Measurements from ENCODE around the gene PPARD.
"Not testable (repeated sequence)": the region's sequence is repeated elsewhere in the genome, so short reads cannot be mapped to it uniquely, and the experiment has no call there.

Gene PPARD

GRCh38 chr6:35381132-35381531 lies 38.8 kb downstream of the PPARD start:
- DNase-seq (ENCODE audit: low spot score): no peak

GRCh38 chr6:35382015-35382414 lies 39.7 kb downstream of the PPARD start:
- no peak for DNase-seq (ENCODE audit: low spot score)

- no peak for DNase-seq (ENCODE audit: low spot score)
These were observed 43.3 kb downstream of the PPARD start for GRCh38 chr6:35385457-35386202.

GRCh38 chr6:35386989-35387388 lies 44.6 kb downstream of the PPARD start:
- DNase-seq (ENCODE audit: low spot score): no peak

GRCh38 chr6:35388030-35388429 lies 45.7 kb downstream of the PPARD start:
- DNase-seq (ENCODE audit: low spot score): no peak

GRCh38 chr6:35388772-35389352 lies 46.5 kb downstream of the PPARD start:
- no peak for DNase-seq (ENCODE audit: low spot score)

GRCh38 chr6:35389386-35389785 lies 47.0 kb downstream of the PPARD start:
- not testable (repeated sequence) for DNase-seq (ENCODE audit: low spot score)

- DNase-seq (ENCODE audit: low spot score): no peak
These were observed 49.0 kb downstream of the PPARD start for GRCh38 chr6:35391240-35391968.

- no peak for DNase-seq (ENCODE audit: low spot score)
These were observed 49.8 kb downstream of the PPARD start for GRCh38 chr6:35392111-35392702.

GRCh38 chr6:35392773-35393672 lies 50.7 kb downstream of the PPARD start:
- no peak for DNase-seq (ENCODE audit: low spot score)

- no peak for DNase-seq (ENCODE audit: low spot score)
These were observed 54.6 kb downstream of the PPARD start for GRCh38 chr6:35396991-35397390.

- DNase-seq (ENCODE audit: low spot score): no peak
These were observed 55.6 kb downstream of the PPARD start for GRCh38 chr6:35397806-35398418.

- no peak for DNase-seq (ENCODE audit: low spot score)
These were observed 56.2 kb downstream of the PPARD start for GRCh38 chr6:35398526-35398925.

- DNase-seq (ENCODE audit: low spot score): no peak
These were observed 57.8 kb downstream of the PPARD start for GRCh38 chr6:35400111-35400510.

- no peak for DNase-seq (ENCODE audit: low spot score)
These were observed 58.5 kb downstream of the PPARD start for GRCh38 chr6:35400901-35401311.

- DNase-seq (ENCODE audit: low spot score): no peak
These were observed 59.2 kb downstream of the PPARD start for GRCh38 chr6:35401514-35401913.

GRCh38 chr6:35402136-35402855 lies 59.9 kb downstream of the PPARD start:
- DNase-seq (ENCODE audit: low spot score): no peak

- DNase-seq (ENCODE audit: low spot score): no peak
These were observed 60.5 kb downstream of the PPARD start for GRCh38 chr6:35402856-35403191.

- DNase-seq (ENCODE audit: low spot score): no peak
These were observed 61.4 kb downstream of the PPARD start for GRCh38 chr6:35403544-35404442.

Data from hematopoietic multipotent progenitor cell treated with erythropoietin and hydrocortisone succinate and interleukin-3 and kit ligand, for 17 days (in vitro differentiated cells).